ENCODE results near the gene ARF6.

DNA sequence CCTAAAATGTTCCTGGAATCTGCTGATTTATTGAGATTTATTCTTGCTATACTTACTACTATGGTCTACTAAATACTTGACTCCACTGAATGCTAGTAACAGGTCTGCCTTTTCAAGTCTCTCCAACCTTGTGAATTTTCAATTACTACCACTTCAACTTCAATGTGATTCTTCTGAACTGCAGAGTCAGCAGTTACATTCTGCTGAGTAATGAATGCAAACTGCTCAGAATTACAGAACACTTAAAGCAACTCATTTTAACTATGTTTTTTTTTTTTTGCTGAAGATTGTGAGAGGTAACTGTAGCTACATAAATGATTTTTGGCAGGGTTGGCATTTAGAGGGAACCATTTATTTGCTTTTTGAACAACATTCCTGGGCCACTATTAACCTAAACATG is 41.8 kb downstream of the ARF6 start:
- TF ChIP-seq GATA3 (IDR thresholded peaks at IDR 0.05; ENCODE audit: low read depth, low read length) (no peak), GATA2 (IDR thresholded peaks at IDR 0.05; ENCODE audit: low read depth, low read length) (no peak)
